Breast epithelium (tissue), 4 donors: ENCODE measurements around the gene APOL4. TPM values are rescaled to one million over a fixed set of nuclear protein-coding genes. Genes with fewer than 3 reads are reported as not detected.

ENCODE experiments used
- DNase-seq, 2 donors: peaks; one replicate each; pipeline ENCODE4 v3.0.0-alpha.2; 2019; ENCODE audit warnings: low spot score in 2 of 2
- H3K27ac ChIP-seq, 2 donors: fragments of 200-600 bp; sonication (generic) in 1 of 2; one replicate each; pipeline ENCODE4 v1.5.1; 2016 to 2019; ENCODE audit warnings: mild to moderate bottlenecking in 1 of 2
- H3K27me3 ChIP-seq, 2 donors: fragments of 200-600 bp; sonication (generic) in 1 of 2; one replicate each; pipeline versions ENCODE4 v1.5.1 to v1.6.0; 2017 to 2019; ENCODE audit warnings: control low read depth in 1 of 2, mild to moderate bottlenecking in 1 of 2
- H3K36me3 ChIP-seq: fragments of 200-600 bp; one replicate; pipeline ENCODE4 v1.5.1; 2019
- H3K4me1 ChIP-seq, 2 donors: fragments of 200-600 bp; sonication (generic); one replicate each; pipeline ENCODE4 v1.5.1; 2016 to 2019; ENCODE audit warnings: control low read depth in 1 of 2
- H3K4me3 ChIP-seq, 3 donors: fragments of 200-600 bp; sonication (generic); 1 replicate in 2 of 3; 2 replicates in 1 of 3; pipeline ENCODE4 v1.5.1; 2016 to 2019; ENCODE audit warnings: mild to moderate bottlenecking in 3 of 3, moderate library complexity in 2 of 3
- H3K9me3 ChIP-seq, 2 donors: fragments of 200-600 bp; sonication (generic) in 1 of 2; one replicate each; pipeline ENCODE4 v1.5.1; 2016 to 2019; ENCODE audit warnings: control low read depth in 1 of 2
- POLR2A ChIP-seq: fragments of 450-650 bp; IDR thresholded peaks from one replicate; pipeline ENCODE4 v1.6.1; 2016; ENCODE audit warnings: antibody characterized with exemption, mild to moderate bottlenecking, moderate library complexity
- POLR2AphosphoS5 ChIP-seq, 3 donors: sonication (generic); formaldehyde crosslinking; IDR thresholded peaks; one replicate each; pipeline ENCODE4 v1.6.1; 2017; ENCODE audit warnings: antibody characterized with exemption in 3 of 3
- intact Hi-C: fragments of 100-400 bp; cut with DNase I; formaldehyde crosslinking; loops from one replicate; pipeline ENCODE4 v1.15.1; 2023; ENCODE audit warnings: low total_unique reads
- total RNA-seq, 3 donors: library from RNA; depleted of rRNA; stranded (reverse); fragments of >200 nt; gene quantifications; one replicate each; pipeline ENCODE4 v1.1.0, GENCODE V29; 2016
- TF ChIP-seq, protein P1 (sequence below), 3 donors: fragments of 450-650 bp; IDR thresholded peaks; one replicate each; pipeline ENCODE4 v1.5.1; 2016 to 2017; ENCODE audit warnings: antibody characterized with exemption in 3 of 3, mild to moderate bottlenecking in 3 of 3, moderate library complexity in 3 of 3

APOL4 gene
- total RNA-seq, 3 donors from 2014 or later, result 4.9 to 41.3 (median 15.0) TPM

DNA sequence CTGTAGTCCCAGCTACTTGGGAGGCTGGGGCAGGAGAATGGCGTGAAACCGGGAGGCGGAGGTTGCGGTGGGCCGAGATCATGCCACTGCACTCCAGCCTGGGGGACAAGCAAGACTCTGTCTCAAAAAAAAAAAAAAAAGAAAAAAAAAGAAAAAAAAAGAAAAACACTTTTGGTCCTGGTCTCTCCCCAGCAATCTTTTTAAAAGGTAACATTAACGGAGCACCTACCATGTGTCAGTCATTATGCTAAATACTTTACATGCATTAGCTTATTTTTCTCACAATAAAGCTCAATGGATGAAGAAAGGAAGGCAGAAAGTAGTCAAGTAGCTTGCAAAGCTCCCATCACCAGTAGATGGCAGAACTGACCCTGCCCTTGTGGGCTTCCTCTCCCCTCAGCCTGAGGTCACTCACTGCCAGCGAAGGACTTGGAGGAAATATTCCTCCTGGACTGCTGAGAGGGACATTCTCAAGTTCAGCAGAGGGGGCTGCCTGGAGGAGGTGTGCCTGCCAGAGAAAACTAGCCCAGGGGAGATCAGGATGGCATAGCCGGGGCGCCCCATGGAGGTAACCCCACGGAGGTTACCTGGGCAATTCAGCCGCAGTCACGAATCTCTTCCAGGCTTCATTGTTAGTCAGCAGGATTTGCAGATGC, 56.6 kb downstream of the APOL4 start:
- DNase-seq, result peak in 1 of 2 donors; percentile 67
- Histone ChIP-seq H3K9me3 (no peaks in the 10 kb centered on the region), H3K27ac (peak overlapping the region; percentile 64 to 78), H3K4me3 (peak overlapping the region in 1 of 3 donors; percentile 23), H3K4me1 (peaks cover 5 to 6% of the 10 kb centered on the region in 2 donors), H3K36me3 (no peaks in the 10 kb centered on the region), H3K27me3 (no peaks in the 10 kb centered on the region)
- TF ChIP-seq POLR2A, result no peak
- TF ChIP-seq, protein P1, sequence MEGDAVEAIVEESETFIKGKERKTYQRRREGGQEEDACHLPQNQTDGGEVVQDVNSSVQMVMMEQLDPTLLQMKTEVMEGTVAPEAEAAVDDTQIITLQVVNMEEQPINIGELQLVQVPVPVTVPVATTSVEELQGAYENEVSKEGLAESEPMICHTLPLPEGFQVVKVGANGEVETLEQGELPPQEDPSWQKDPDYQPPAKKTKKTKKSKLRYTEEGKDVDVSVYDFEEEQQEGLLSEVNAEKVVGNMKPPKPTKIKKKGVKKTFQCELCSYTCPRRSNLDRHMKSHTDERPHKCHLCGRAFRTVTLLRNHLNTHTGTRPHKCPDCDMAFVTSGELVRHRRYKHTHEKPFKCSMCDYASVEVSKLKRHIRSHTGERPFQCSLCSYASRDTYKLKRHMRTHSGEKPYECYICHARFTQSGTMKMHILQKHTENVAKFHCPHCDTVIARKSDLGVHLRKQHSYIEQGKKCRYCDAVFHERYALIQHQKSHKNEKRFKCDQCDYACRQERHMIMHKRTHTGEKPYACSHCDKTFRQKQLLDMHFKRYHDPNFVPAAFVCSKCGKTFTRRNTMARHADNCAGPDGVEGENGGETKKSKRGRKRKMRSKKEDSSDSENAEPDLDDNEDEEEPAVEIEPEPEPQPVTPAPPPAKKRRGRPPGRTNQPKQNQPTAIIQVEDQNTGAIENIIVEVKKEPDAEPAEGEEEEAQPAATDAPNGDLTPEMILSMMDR (IDR thresholded peaks at IDR 0.05), result peak in 2 of 3 donors; percentile 65 to 74
- peak in 1 of 3 donors; percentile 38 for TF ChIP-seq POLR2AphosphoS5 (IDR thresholded peaks at IDR 0.05)
- intact Hi-C loops, result no loop called here

DNA sequence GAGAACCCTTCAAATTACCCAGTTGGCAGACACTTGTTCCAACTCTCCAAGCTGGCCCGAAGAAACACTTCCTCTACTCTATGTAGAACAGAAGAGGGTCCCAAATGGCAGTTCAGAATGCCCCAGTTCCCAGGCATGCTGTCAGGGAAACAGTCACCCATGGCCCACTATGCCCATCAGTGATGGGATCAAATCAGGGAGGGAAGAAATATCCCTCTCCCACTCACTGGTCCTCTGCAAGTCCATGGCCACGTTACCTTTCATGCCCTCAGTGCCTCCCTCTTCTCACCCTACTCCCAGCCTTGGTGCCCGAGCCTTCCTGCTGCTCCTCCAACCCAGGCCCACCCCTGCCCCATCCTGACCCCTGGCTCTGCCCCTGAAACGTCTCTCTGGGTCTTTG, 57.7 kb downstream of the APOL4 start:
- Histone ChIP-seq H3K27me3 (no peaks in the 10 kb centered on the region), H3K36me3 (no peaks in the 10 kb centered on the region), H3K4me1 (peaks cover 5 to 6% of the 10 kb centered on the region in 2 donors), H3K27ac (peak overlapping the region in 1 of 2 donors; percentile 15), H3K4me3 (no peak overlapping the region), H3K9me3 (no peaks in the 10 kb centered on the region)
- no peak for DNase-seq
- intact Hi-C loops, result no loop called here
- TF ChIP-seq, protein P1 (IDR thresholded peaks at IDR 0.05), result no peak
- TF ChIP-seq POLR2AphosphoS5 (IDR thresholded peaks at IDR 0.05), result no peak
- TF ChIP-seq POLR2A, result no peak

DNA sequence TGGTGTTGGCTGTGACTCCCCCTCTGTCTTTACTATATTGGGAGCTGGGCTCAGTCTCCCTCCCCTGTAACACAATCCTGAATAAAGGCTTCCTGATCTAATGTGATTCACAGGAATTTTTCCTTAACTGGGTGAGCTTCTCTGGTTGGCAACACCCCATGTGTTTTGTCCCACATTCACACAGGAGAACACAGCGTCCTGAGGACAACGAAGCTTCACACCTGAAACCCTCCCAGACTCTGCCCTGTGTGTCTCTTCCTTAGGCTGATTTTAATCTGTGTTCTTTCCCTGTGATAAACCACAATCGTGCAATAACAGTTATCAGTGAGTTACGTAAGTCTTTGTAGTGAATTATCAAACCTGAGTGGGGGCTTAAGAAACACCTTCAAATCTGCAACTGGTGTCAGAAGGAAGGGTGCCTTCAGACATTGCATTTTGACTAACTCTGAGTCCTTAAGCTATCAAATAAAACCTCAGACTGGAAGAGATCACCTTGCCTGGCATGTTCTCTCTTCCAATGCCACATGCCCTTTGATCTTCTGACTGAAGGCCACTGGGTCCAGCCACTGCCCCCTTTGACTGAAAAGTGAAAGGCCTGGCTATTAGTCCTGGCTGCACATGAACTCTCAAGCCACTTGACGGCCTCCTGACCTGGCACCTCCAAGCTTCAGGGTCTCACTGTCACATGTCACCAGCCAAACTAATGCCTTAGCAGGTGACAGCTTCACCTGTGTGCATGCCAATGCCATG, 58.4 kb downstream of the APOL4 start:
- intact Hi-C loops, result no loop called here
- H3K36me3 ChIP-seq, result no peaks in the 10 kb centered on the region
- no peak overlapping the region for H3K4me3 ChIP-seq
- H3K27me3 ChIP-seq, result no peaks in the 10 kb centered on the region
- H3K4me1 ChIP-seq, result peaks cover 5 to 6% of the 10 kb centered on the region in 2 donors
- H3K27ac ChIP-seq, result peak overlapping the region in 1 of 2 donors; percentile 38
- no peaks in the 10 kb centered on the region for H3K9me3 ChIP-seq
- no peak for DNase-seq
- no peak for TF ChIP-seq POLR2AphosphoS5 (IDR thresholded peaks at IDR 0.05)
- TF ChIP-seq POLR2A, result no peak
- TF ChIP-seq, protein P1 (IDR thresholded peaks at IDR 0.05), result no peak

DNA sequence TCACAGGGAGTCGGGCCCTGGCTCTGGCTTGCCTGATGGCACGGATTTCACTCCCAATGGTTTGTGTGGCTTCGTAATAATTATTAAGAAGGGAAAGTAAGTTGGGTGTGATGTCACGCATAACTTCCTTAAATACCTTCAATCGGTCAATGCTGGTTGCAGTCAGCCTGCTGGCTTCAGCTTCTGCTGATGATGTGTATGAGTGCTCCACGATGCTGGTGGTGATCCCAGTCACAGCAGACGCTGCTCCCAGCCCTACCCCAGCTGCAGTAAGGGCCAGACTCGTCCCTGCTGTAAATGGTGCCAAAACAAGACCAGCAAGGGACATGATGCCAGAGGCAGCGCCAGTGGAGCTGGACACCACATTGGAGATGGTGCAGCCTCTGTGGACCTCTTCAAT, 60.1 kb downstream of the APOL4 start:
- Histone ChIP-seq H3K36me3 (no peaks in the 10 kb centered on the region), H3K27me3 (no peaks in the 10 kb centered on the region), H3K9me3 (no peaks in the 10 kb centered on the region), H3K4me3 (no peak overlapping the region), H3K27ac (no peak overlapping the region), H3K4me1 (peaks cover 5 to 6% of the 10 kb centered on the region in 2 donors)
- intact Hi-C loops, result no loop called here
- TF ChIP-seq, protein P1 (IDR thresholded peaks at IDR 0.05), result no peak
- TF ChIP-seq POLR2AphosphoS5 (IDR thresholded peaks at IDR 0.05) (no peak), POLR2A (no peak)
- no peak for DNase-seq

Other genes starting within 250 kb of the APOL4 start
- 10 to 100 TPM; 63.4 to 97.3 (median 85.5) TPM for gene RBFOX2, start 173.0 kb downstream of the APOL4 start, total RNA-seq
- gene APOL3, start 41.1 kb downstream of the APOL4 start, total RNA-seq, result 100 to 1,000 TPM in 2 of 3 donors, 10 to 100 TPM in 1; 46.5 to 130 (median 101) TPM
- gene APOL2, start 37.7 kb upstream of the APOL4 start, total RNA-seq, result 100 to 1,000 TPM in 1 of 3 donors, 10 to 100 TPM in 2; 50.4 to 112 (median 73.8) TPM
- gene APOL1, start 51.3 kb upstream of the APOL4 start, total RNA-seq, result 10 to 100 TPM in 2 of 3 donors, 1 to 10 TPM in 1; 5.9 to 38.3 (median 22.2) TPM
- gene MYH9, start 186.2 kb upstream of the APOL4 start, total RNA-seq, result 100 to 1,000 TPM; 169 to 392 (median 268) TPM